Common myeloid progenitor, CD34-positive (primary cell): ENCODE data around the gene FARSA.

Experiments used
- CTCF ChIA-PET: fragments of 350-600 bp; sonication (Branson Sonifier 250); formaldehyde crosslinking; loops from one replicate; lab custom pipeline; 2021; ENCODE audit warnings: antibody characterized with exemption; lab: Charles Lee
- POLR2A ChIA-PET: fragments of 350-600 bp; sonication (Branson Sonifier 250); formaldehyde crosslinking; loops from one replicate; lab custom pipeline; 2021; ENCODE audit warnings: antibody characterized with exemption; lab: Charles Lee
- DNase-seq, 3 donors: peaks; one replicate each; pipeline versions ENCODE4 v3.0.0 to v3.0.0-alpha.2; 2013
- H3K27ac ChIP-seq, 2 experiments: 1 replicate in 1 of 2; 2 replicates in 1 of 2; pipeline ENCODE4 v1.7.0; 2013; ENCODE audit warnings: inconsistent platforms in 2 of 2, low read length in 2 of 2, mild to moderate bottlenecking in 2 of 2, low read depth in 1 of 2, moderate library complexity in 1 of 2; ENCODE audit not compliant: severe bottlenecking in 2 of 2, insufficient read depth in 1 of 2, poor library complexity in 1 of 2
- H3K27me3 ChIP-seq, 5 experiments: replicated peaks in 2 of 5; 1 replicate in 3 of 5; 2 replicates in 2 of 5; pipeline versions ENCODE4 v1.6.1 to v1.7.0; 2013; ENCODE audit warnings: low read length in 4 of 5, mild to moderate bottlenecking in 2 of 5, moderate library complexity in 2 of 5, inconsistent platforms in 1 of 5; ENCODE audit not compliant: insufficient read depth in 5 of 5, control insufficient read depth in 4 of 5
- H3K36me3 ChIP-seq, 4 experiments: 1 replicate in 2 of 4; 2 replicates in 2 of 4; pipeline versions ENCODE4 v1.6.1 to v1.7.0; 2013; ENCODE audit warnings: low read length in 3 of 4, control low read depth in 1 of 4, mild to moderate bottlenecking in 1 of 4; ENCODE audit not compliant: control insufficient read depth in 4 of 4, insufficient read depth in 4 of 4
- H3K4me1 ChIP-seq, 4 experiments: 1 replicate in 3 of 4; 2 replicates in 1 of 4; pipeline versions ENCODE4 v1.6.1 to v1.7.1; 2013; ENCODE audit warnings: low read length in 3 of 4, mild to moderate bottlenecking in 3 of 4, control low read depth in 1 of 4, inconsistent platforms in 1 of 4, moderate library complexity in 1 of 4; ENCODE audit not compliant: control insufficient read depth in 4 of 4, insufficient read depth in 4 of 4; ENCODE audit errors: control extremely low read depth in 1 of 4
- H3K4me3 ChIP-seq, 7 experiments: 1 replicate in 4 of 7; 2 replicates in 3 of 7; pipeline versions ENCODE4 v1.5.1 to v1.7.0; 2013; ENCODE audit warnings: mild to moderate bottlenecking in 7 of 7, low read length in 6 of 7, moderate library complexity in 6 of 7, inconsistent platforms in 2 of 7, low read depth in 2 of 7, control low read depth in 1 of 7; ENCODE audit not compliant: insufficient read depth in 4 of 7, control insufficient read depth in 1 of 7; ENCODE audit errors: extremely low read depth in 1 of 7
- H3K9me3 ChIP-seq, 5 experiments: 1 replicate in 4 of 5; 2 replicates in 1 of 5; pipeline versions ENCODE4 v1.6.1 to v1.7.1; 2013; ENCODE audit warnings: low read length in 4 of 5, mild to moderate bottlenecking in 2 of 5, inconsistent platforms in 1 of 5, low read depth in 1 of 5, moderate library complexity in 1 of 5; ENCODE audit not compliant: control insufficient read depth in 4 of 5, insufficient read depth in 2 of 5; ENCODE audit errors: control extremely low read depth in 1 of 5
- WGBS: methylation state at CpG from one replicate; pipeline ENCODE4 v1.1.5; 2013; ENCODE audit not compliant: insufficient coverage; 5-methylcytosine and 5-hydroxymethylcytosine counted together

FARSA gene

GRCh38 chr19:12913851-12914690 is 19.4 kb downstream of the FARSA start:
- Histone ChIP-seq H3K36me3 (no peaks in the 10 kb centered on the region), H3K9me3 (no peaks in the 10 kb centered on the region), H3K27me3 (no peaks in the 10 kb centered on the region), H3K27ac (peak overlapping the region; percentile 51 to 78), H3K4me3 (peak overlapping the region in 4 of 7 experiments; percentile 21 to 47 (median 44)), H3K4me1 (peaks cover 5 to 43% (median 36%) of the 10 kb centered on the region in 4 experiments)
- POLR2A ChIA-PET = interaction anchor here (0.6 to 2.1 kb wide), 9 partner anchors 10 to 1146 kb away, joined by 3 to 15 read pairs (median 4); partner anchors contain the start of genes CALR, DNASE2 and GCDH
- CTCF ChIA-PET = interaction anchor here (0.7 to 3.0 kb wide), 9 partner anchors 15 to 1330 kb away, joined by 3 to 12 read pairs (median 4); partner anchors contain the start of gene KLF1
- DNase-seq = peak; percentile 68 to 96 (median 94)
- WGBS = 35% methylated on average over 5 of the region's 12 CpGs

GRCh38 chr19:12913011-12913561 is 20.4 kb downstream of the FARSA start:
- Histone ChIP-seq H3K36me3 (no peaks in the 10 kb centered on the region), H3K27ac (peak overlapping the region; percentile 51 to 78), H3K4me3 (peak overlapping the region in 2 of 7 experiments; percentile 46 to 47), H3K9me3 (no peaks in the 10 kb centered on the region), H3K4me1 (peaks cover 5 to 40% (median 31%) of the 10 kb centered on the region in 4 experiments), H3K27me3 (no peaks in the 10 kb centered on the region)
- CTCF ChIA-PET = interaction anchor here (0.7 to 3.0 kb wide), 11 partner anchors 9 to 1329 kb away, joined by 3 to 12 read pairs (median 4); partner anchors contain the start of genes GCDH and KLF1
- POLR2A ChIA-PET = interaction anchor here (0.6 to 2.1 kb wide), 5 partner anchors 22 to 1145 kb away, joined by 3 to 15 read pairs (median 11); partner anchors contain the start of genes CALR and GCDH
- DNase-seq = peak; percentile 12 to 46 (median 44)
- WGBS = 20% methylated on average over 12 of the region's 22 CpGs

- no peaks in the 10 kb centered on the region for H3K36me3 ChIP-seq
- no peak for DNase-seq
- WGBS = 68% methylated on average over 4 of the region's 4 CpGs
- H3K27me3 ChIP-seq = no peaks in the 10 kb centered on the region
- no peaks in the 10 kb centered on the region for H3K9me3 ChIP-seq
- peak overlapping the region; percentile 51 to 78 for H3K27ac ChIP-seq
- peaks cover 5 to 40% (median 31%) of the 10 kb centered on the region in 4 experiments for H3K4me1 ChIP-seq
- H3K4me3 ChIP-seq = peak overlapping the region in 2 of 7 experiments; percentile 46 to 47
- ChIA-PET POLR2A (interaction anchor here (0.6 to 2.1 kb wide), 2 partner anchors 25 to 27 kb away, joined by 11 to 15 read pairs; partner anchors contain the start of gene CALR), CTCF (interaction anchor here (0.9 to 3.0 kb wide), 5 partner anchors 8 to 66 kb away, joined by 3 to 12 read pairs (median 6); partner anchors contain the start of genes GCDH and KLF1)
These were observed 20.9 kb downstream of the FARSA start for GRCh38 chr19:12912571-12912970.

- POLR2A ChIA-PET = no interaction called here
- DNase-seq = no peak
- no peak overlapping the region for H3K4me3 ChIP-seq
- no peak overlapping the region for H3K27ac ChIP-seq
- 94% methylated on average over 9 of the region's 9 CpGs for WGBS
- H3K9me3 ChIP-seq = no peaks in the 10 kb centered on the region
- CTCF ChIA-PET = interaction anchor here (1.1 to 2.7 kb wide), 6 partner anchors 16 to 71 kb away, joined by 3 to 9 read pairs (median 4); partner anchors contain the start of genes FARSA and GCDH
- no peaks in the 10 kb centered on the region for H3K27me3 ChIP-seq
- H3K4me1 ChIP-seq = peaks cover 0 to 3% (median 2%) of the 10 kb centered on the region in 4 experiments
- H3K36me3 ChIP-seq = peaks cover 0 to 4% (median under 1%) of the 10 kb centered on the region in 4 experiments
These were observed 26.3 kb downstream of the FARSA start for GRCh38 chr19:12907166-12907565.

GRCh38 chr19:12899891-12900518 is 33.5 kb downstream of the FARSA start:
- Histone ChIP-seq H3K27ac (no peak overlapping the region), H3K9me3 (no peaks in the 10 kb centered on the region), H3K4me3 (no peak overlapping the region), H3K36me3 (peaks cover 8 to 41% (median 38%) of the 10 kb centered on the region in 4 experiments), H3K27me3 (no peaks in the 10 kb centered on the region), H3K4me1 (no peaks in the 10 kb centered on the region)
- CTCF ChIA-PET = interaction anchor here (1.3 to 2.8 kb wide), 2 partner anchors 8 to 13 kb away, joined by 3 to 12 read pairs; no protein-coding TSS in a partner anchor
- POLR2A ChIA-PET = no interaction called here
- WGBS = 97% methylated on average over 10 of the region's 10 CpGs
- no peak for DNase-seq

- no peaks in the 10 kb centered on the region for H3K9me3 ChIP-seq
- no peaks in the 10 kb centered on the region for H3K27me3 ChIP-seq
- no peak for DNase-seq
- no peak overlapping the region for H3K4me3 ChIP-seq
- no peak overlapping the region for H3K27ac ChIP-seq
- peaks cover 4 to 8% (median 7%) of the 10 kb centered on the region in 4 experiments for H3K4me1 ChIP-seq
- ChIA-PET POLR2A (interaction anchor here (0.5 kb wide), 1 partner anchor 48 kb away, joined by 4 read pairs; no protein-coding TSS in a partner anchor), CTCF (interaction anchor here (1.1 to 1.5 kb wide), 2 partner anchors 9 to 11 kb away, joined by 3 to 9 read pairs; partner anchors contain the start of gene KLF1)
- WGBS = 96% methylated on average over 17 of the region's 17 CpGs
- H3K36me3 ChIP-seq = peaks cover 3 to 60% (median 52%) of the 10 kb centered on the region in 4 experiments
These were observed 37.1 kb downstream of the FARSA start for GRCh38 chr19:12896460-12896859.
